OCI-LY3 (cell line): Measurements from ENCODE around the gene RAD51B.

ENCODE experiments used
- H2AFZ ChIP-seq: fragments of 200-600, 300-600 bp; shearing (Covaris generic); 2 replicates; pipeline ENCODE4 v1.6.0; 2014; ENCODE audit warnings: antibody characterized with exemption, low read depth, low read length
- H3K27ac ChIP-seq: fragments of 200-600, 300-600 bp; sonication (generic); 2 replicates; pipeline ENCODE4 v1.5.1; 2014; ENCODE audit warnings: mild to moderate bottlenecking, low read length, moderate library complexity, mixed read lengths
- H3K27me3 ChIP-seq: fragments of 200-600, 300-600 bp; sonication (generic); 2 replicates; pipeline ENCODE4 v1.6.1; 2014; ENCODE audit warnings: low read depth, low read length, mixed read lengths
- H3K36me3 ChIP-seq: fragments of 200-600, 300-600 bp; sonication (generic); replicated peaks from 2 replicates; pipeline ENCODE3; 2014; ENCODE audit warnings: low read depth, low read length, mixed read lengths
- H3K4me1 ChIP-seq: fragments of 300-600, 200-600 bp; sonication (generic); 2 replicates; pipeline ENCODE4 v1.6.1; 2014; ENCODE audit warnings: low read length, mixed read lengths
- H3K4me2 ChIP-seq: fragments of 200-600, 300-600 bp; sonication (generic); 2 replicates; pipeline ENCODE4 v1.6.1; 2014; ENCODE audit warnings: low read length, mixed read lengths
- H3K4me3 ChIP-seq: fragments of 300-600, 200-600 bp; sonication (generic); 2 replicates; pipeline ENCODE4 v1.5.1; 2014; ENCODE audit warnings: antibody characterized with exemption, mild to moderate bottlenecking, low read length, moderate library complexity
- H3K79me2 ChIP-seq: fragments of 300-600, 200-600 bp; shearing (Covaris generic); 2 replicates; pipeline ENCODE4 v1.6.1; 2014; ENCODE audit warnings: mild to moderate bottlenecking, low read length, mixed read lengths
- H3K9ac ChIP-seq: fragments of 300-600, 200-600 bp; shearing (Covaris generic); 2 replicates; pipeline ENCODE4 v1.6.0; 2014; ENCODE audit warnings: mild to moderate bottlenecking, low read length, moderate library complexity
- H3K9me3 ChIP-seq: fragments of 200-600, 300-600 bp; shearing (Covaris generic); 2 replicates; pipeline ENCODE4 v1.6.1; 2014; ENCODE audit warnings: low read length, mixed read lengths; ENCODE audit not compliant: insufficient read depth
- H4K20me1 ChIP-seq: fragments of 200-600, 300-600 bp; sonication (generic); 2 replicates; pipeline ENCODE4 v1.6.1; 2016; ENCODE audit warnings: low read length, mixed read lengths; ENCODE audit not compliant: insufficient read depth
- CTCF ChIP-seq: fragments of 200-600, 300-600 bp; sonication (generic); IDR thresholded peaks from 2 replicates; pipeline ENCODE4 v1.5.1; 2014; ENCODE audit warnings: antibody characterized with exemption, low read length, low read depth
- EZH2phosphoT487 ChIP-seq: fragments of 200-600 bp; shearing (Covaris generic); IDR thresholded peaks from 2 replicates; pipeline ENCODE4 v1.6.1; 2018; ENCODE audit warnings: antibody characterized with exemption, mixed run types, low read depth

The RAD51B gene

GRCh38 chr14:68420350-68420749, 600.8 kb downstream of the RAD51B start:
- H4K20me1 ChIP-seq, result no peaks in the 10 kb centered on the region
- H3K27me3 ChIP-seq, result no peaks in the 10 kb centered on the region
- H3K9me3 ChIP-seq, result no peaks in the 10 kb centered on the region
- H3K4me3 ChIP-seq, result no peak overlapping the region
- no peak for TF ChIP-seq CTCF
- no peak for TF ChIP-seq EZH2phosphoT487
- H2AFZ ChIP-seq, result no peak overlapping the region
- H3K9ac ChIP-seq, result no peak overlapping the region
- no peak overlapping the region for H3K4me2 ChIP-seq
- peaks cover 7% of the 10 kb centered on the region; the same call in 1 of the 2 replicates for H3K4me1 ChIP-seq
- peaks cover 3% of the 10 kb centered on the region for H3K36me3 ChIP-seq
- H3K27ac ChIP-seq, result no peak overlapping the region
- no peaks in the 10 kb centered on the region for H3K79me2 ChIP-seq

GRCh38 chr14:68421116-68421515, 601.5 kb downstream of the RAD51B start:
- Histone ChIP-seq H3K79me2 (no peaks in the 10 kb centered on the region), H3K4me1 (peaks cover 7% of the 10 kb centered on the region; the same call in 1 of the 2 replicates), H4K20me1 (no peaks in the 10 kb centered on the region), H3K27ac (no peak overlapping the region), H2AFZ (no peak overlapping the region), H3K9ac (no peak overlapping the region), H3K36me3 (peaks cover 3% of the 10 kb centered on the region), H3K4me3 (no peak overlapping the region), H3K9me3 (no peaks in the 10 kb centered on the region), H3K27me3 (no peaks in the 10 kb centered on the region), H3K4me2 (no peak overlapping the region)
- TF ChIP-seq CTCF, result no peak
- TF ChIP-seq EZH2phosphoT487, result no peak

- H2AFZ ChIP-seq, result no peak overlapping the region
- no peaks in the 10 kb centered on the region for H3K79me2 ChIP-seq
- no peak overlapping the region for H3K27ac ChIP-seq
- peaks cover 6% of the 10 kb centered on the region; the same call in 1 of the 2 replicates for H3K4me1 ChIP-seq
- H3K4me3 ChIP-seq, result no peak overlapping the region
- H3K9me3 ChIP-seq, result no peaks in the 10 kb centered on the region
- H4K20me1 ChIP-seq, result no peaks in the 10 kb centered on the region
- H3K9ac ChIP-seq, result no peak overlapping the region
- H3K4me2 ChIP-seq, result no peak overlapping the region
- TF ChIP-seq CTCF (no peak), EZH2phosphoT487 (no peak)
- no peaks in the 10 kb centered on the region for H3K27me3 ChIP-seq
- peaks cover 3% of the 10 kb centered on the region for H3K36me3 ChIP-seq
These were observed 604.1 kb downstream of the RAD51B start for GRCh38 chr14:68423686-68424085.

- no peak overlapping the region for H3K4me3 ChIP-seq
- no peak for TF ChIP-seq CTCF
- TF ChIP-seq EZH2phosphoT487, result no peak
- H3K79me2 ChIP-seq, result no peaks in the 10 kb centered on the region
- H4K20me1 ChIP-seq, result no peaks in the 10 kb centered on the region
- no peaks in the 10 kb centered on the region for H3K36me3 ChIP-seq
- H2AFZ ChIP-seq, result no peak overlapping the region
- H3K27ac ChIP-seq, result no peak overlapping the region
- H3K4me2 ChIP-seq, result no peak overlapping the region
- H3K4me1 ChIP-seq, result no peaks in the 10 kb centered on the region
- no peaks in the 10 kb centered on the region for H3K27me3 ChIP-seq
- no peaks in the 10 kb centered on the region for H3K9me3 ChIP-seq
- H3K9ac ChIP-seq, result no peak overlapping the region
These were observed 605.0 kb downstream of the RAD51B start for GRCh38 chr14:68424443-68425172.
